HG03025 (cell line): ENCODE data around the gene REEP6.

Source experiments
- ATAC-seq: cut with Tn5 transposase; IDR thresholded peaks from one replicate; pipeline ENCODE4 v1.9.1; 2021; ENCODE audit warnings: mild to moderate bottlenecking, moderate library complexity; ENCODE audit not compliant: unreplicated experiment, low FRiP score

The REEP6 gene

DNA sequence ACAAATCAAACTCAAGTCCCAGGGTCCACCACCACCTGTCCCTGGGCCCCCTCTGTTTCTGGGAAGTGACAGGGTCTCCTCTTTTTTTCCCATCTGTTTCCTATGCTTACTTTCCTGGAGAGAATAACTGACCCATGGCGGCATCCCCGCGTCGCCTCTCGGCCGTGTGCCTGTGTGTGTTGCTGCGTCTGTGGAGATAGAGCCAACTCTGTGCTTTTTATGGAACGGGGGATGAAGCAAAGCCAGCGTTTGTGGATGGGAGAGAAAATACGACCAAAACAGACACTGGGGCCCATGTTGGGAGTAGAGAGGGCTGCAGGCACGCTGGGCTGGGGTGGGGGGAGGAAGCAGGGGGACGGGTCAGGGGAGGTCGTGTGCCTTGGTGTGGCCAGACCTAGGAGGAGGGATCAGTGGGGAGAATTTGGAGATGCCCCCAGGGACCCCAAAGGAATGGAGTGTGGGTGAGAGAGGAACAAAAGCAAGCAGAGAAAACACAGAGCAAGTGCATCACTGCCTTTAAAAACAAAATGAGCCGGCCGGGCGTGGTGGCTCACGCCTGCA is 49.5 kb downstream of the REEP6 start:
- ATAC-seq = no peak
